GM23338 (cell line): ENCODE results near the gene GDPD4. TPM values are rescaled to one million over a fixed set of nuclear protein-coding genes. Genes with fewer than 3 reads are reported as not detected.

Experiments
- ATAC-seq: fragments of 200-7000 bp; cut with Tn5 transposase; 3 replicates; pipeline ENCODE4 v1.9.1; 2020
- DNase-seq: peaks from one replicate; pipeline ENCODE4 v3.0.0-alpha.2; 2015; ENCODE audit warnings: low spot score
- H2AFZ ChIP-seq: fragments of 200-600 bp; sonication (generic); 2 replicates; pipeline ENCODE4 v1.8.0; 2016; ENCODE audit warnings: antibody characterized with exemption, mild to moderate bottlenecking, moderate library complexity
- H3F3A ChIP-seq: fragments of 200-600 bp; sonication (generic); replicated peaks from 2 replicates; pipeline ENCODE4 v1.8.0; 2017; ENCODE audit warnings: antibody characterized with exemption, mixed run types, low read depth
- H3K27ac ChIP-seq: fragments of 200-600 bp; sonication (generic); 2 replicates; pipeline ENCODE4 v1.6.1; 2016; ENCODE audit warnings: low read depth
- H3K27me3 ChIP-seq: fragments of 200-600 bp; sonication (generic); 2 replicates; pipeline ENCODE4 v1.8.0; 2016; ENCODE audit warnings: mild to moderate bottlenecking, mixed run types, moderate library complexity; ENCODE audit not compliant: insufficient read depth
- H3K36me3 ChIP-seq: fragments of 200-600 bp; sonication (generic); 2 replicates; pipeline ENCODE4 v1.8.0; 2016; ENCODE audit warnings: mild to moderate bottlenecking; ENCODE audit not compliant: insufficient read depth
- H3K4me1 ChIP-seq: fragments of 200-600 bp; sonication (generic); 2 replicates; pipeline ENCODE4 v1.8.0; 2016; ENCODE audit warnings: mild to moderate bottlenecking, moderate library complexity; ENCODE audit not compliant: insufficient read depth
- H3K4me2 ChIP-seq: fragments of 200-600 bp; sonication (generic); 2 replicates; pipeline ENCODE4 v1.7.1; 2017; ENCODE audit warnings: mixed run types
- H3K4me3 ChIP-seq: fragments of 200-600 bp; sonication (generic); 2 replicates; pipeline ENCODE4 v1.6.1; 2016; ENCODE audit warnings: mixed run types
- H3K79me2 ChIP-seq: fragments of 200-600 bp; sonication (generic); replicated peaks from 2 replicates; pipeline ENCODE4 v1.8.0; 2017; ENCODE audit warnings: mild to moderate bottlenecking; ENCODE audit not compliant: insufficient read depth
- H3K9me2 ChIP-seq: fragments of 200-600 bp; sonication (generic); 2 replicates; pipeline ENCODE4 v1.8.0; 2017; ENCODE audit not compliant: insufficient read depth
- H4K20me1 ChIP-seq: fragments of 200-600 bp; sonication (generic); replicated peaks from 2 replicates; pipeline ENCODE4 v1.8.0; 2017; ENCODE audit warnings: mild to moderate bottlenecking; ENCODE audit not compliant: insufficient read depth
- H3K27ac Mint-ChIP-seq: 2 replicates; pipeline ENCODE4 v1.8.0; 2020; ENCODE audit warnings: inconsistent platforms, mild to moderate bottlenecking, moderate library complexity, mixed read lengths
- H3K27me3 Mint-ChIP-seq: 3 replicates; pipeline ENCODE4 v1.8.0; 2022; ENCODE audit warnings: low read depth, mild to moderate bottlenecking, moderate library complexity, mixed read lengths, inconsistent platforms; ENCODE audit not compliant: insufficient read depth, poor library complexity
- H3K36me3 Mint-ChIP-seq: 3 replicates; pipeline ENCODE4 v1.8.0; 2021; ENCODE audit warnings: low read depth, mild to moderate bottlenecking, inconsistent platforms, moderate library complexity, mixed read lengths
- H3K4me1 Mint-ChIP-seq: 3 replicates; pipeline ENCODE4 v1.8.0; 2020; ENCODE audit warnings: mild to moderate bottlenecking, inconsistent platforms, mixed read lengths
- H3K4me3 Mint-ChIP-seq: 3 replicates; pipeline ENCODE4 v1.8.0; 2021; ENCODE audit warnings: moderate library complexity, mild to moderate bottlenecking, inconsistent platforms, mixed read lengths
- H3K9me3 Mint-ChIP-seq: 3 replicates; pipeline ENCODE4 v1.8.0; 2020; ENCODE audit warnings: moderate library complexity, mild to moderate bottlenecking, inconsistent platforms, mixed read lengths
- CREB1 ChIP-seq: fragments of 250-450 bp; sonication (Bioruptor Pico); IDR thresholded peaks from 2 replicates; pipeline ENCODE4 v1.5.0; 2020; ENCODE audit warnings: low read depth, mild to moderate bottlenecking, moderate library complexity
- EZH2 ChIP-seq: fragments of 200-600 bp; sonication (generic); IDR thresholded peaks from one replicate; pipeline ENCODE4 v1.8.0; 2017; ENCODE audit warnings: antibody characterized with exemption, mild to moderate bottlenecking, low read depth; ENCODE audit not compliant: unreplicated experiment
- EZH2phosphoT487 ChIP-seq: fragments of 200-600 bp; sonication (generic); IDR thresholded peaks from one replicate; pipeline ENCODE4 v1.8.1; 2018; ENCODE audit warnings: antibody characterized with exemption; ENCODE audit not compliant: unreplicated experiment
- JUNB ChIP-seq: IDR thresholded peaks from one replicate; pipeline ENCODE4 v1.6.1; 2016; ENCODE audit warnings: antibody characterized with exemption; ENCODE audit not compliant: unreplicated experiment
- NANOG ChIP-seq: IDR thresholded peaks from 2 replicates; pipeline ENCODE4 v1.6.1; 2016; ENCODE audit warnings: antibody characterized with exemption, borderline replicate concordance
- POLR2AphosphoS5 ChIP-seq: IDR thresholded peaks from 2 replicates; pipeline ENCODE4 v1.6.1; 2016; ENCODE audit warnings: antibody characterized with exemption, low read depth
- REST ChIP-seq: IDR thresholded peaks from one replicate; pipeline ENCODE4 v1.6.1; 2018; ENCODE audit warnings: antibody characterized with exemption; ENCODE audit not compliant: unreplicated experiment
- ZNF114 ChIP-seq: fragments of 250-450 bp; sonication (Bioruptor Pico); IDR thresholded peaks from 2 replicates; pipeline ENCODE4 v1.5.0; 2020; ENCODE audit warnings: mild to moderate bottlenecking, moderate library complexity
- ZNF331 ChIP-seq: fragments of 250-450 bp; sonication (Bioruptor Pico); IDR thresholded peaks from 2 replicates; pipeline ENCODE4 v1.5.0; 2020; ENCODE audit warnings: low read depth, mild to moderate bottlenecking, moderate library complexity
- ZNF462 ChIP-seq: fragments of 250-450 bp; sonication (Bioruptor Pico); IDR thresholded peaks from 2 replicates; pipeline ENCODE4 v1.5.0; 2020; ENCODE audit warnings: mild to moderate bottlenecking, moderate library complexity
- polyA plus RNA-seq: library from polyadenylated mRNA; unstranded; fragments of >200 nt; fragmentation: Nextera tagmentation; extraction: Ambion mirVana; gene quantifications from 2 replicates; pipeline ENCODE4 v1.2.1, GENCODE V29; 2016
- total RNA-seq: library from RNA; depleted of rRNA; stranded (reverse); fragments of >200 nt; shearing (Covaris generic); gene quantifications from 2 replicates; pipeline ENCODE4 v1.2.3, GENCODE V29; 2014
- TF ChIP-seq, protein P1 (sequence below), 2 experiments: fragments of 200-600 bp in 1 of 2; sonication (generic) in 1 of 2; conservative IDR thresholded peaks; 2 replicates each; pipeline versions ENCODE4 v1.5.1 to v1.6.1; 2016 to 2017; ENCODE audit warnings: antibody characterized with exemption in 2 of 2, low read depth in 2 of 2, mild to moderate bottlenecking in 2 of 2, moderate library complexity in 1 of 2
- TF ChIP-seq, protein P2 (sequence below): IDR thresholded peaks from 2 replicates; pipeline ENCODE4 v1.6.1; 2016; ENCODE audit warnings: antibody characterized with exemption

GDPD4 gene
- total and polyA plus RNA-seq, 2 experiments from 2014 or later = not detected

GRCh38 chr11:77182542-77183430 is 118.7 kb downstream of the GDPD4 start:
- H3K4me2 ChIP-seq = no peak overlapping the region
- H3K79me2 ChIP-seq = no peaks in the 10 kb centered on the region
- ATAC-seq (no peak), DNase-seq (no peak)
- Mint-ChIP-seq H3K4me3 (no peak overlapping the region), H3K9me3 (peaks cover 5% of the 10 kb centered on the region; the same call in 2 of the 3 replicates), H3K27ac (no peak overlapping the region), H3K36me3 (no peaks in the 10 kb centered on the region; the same call in 2 of the 3 replicates), H3K27me3 (peaks cover 4% of the 10 kb centered on the region), H3K4me1 (peaks cover 4% of the 10 kb centered on the region; the same call in 2 of the 3 replicates)
- H4K20me1 ChIP-seq = no peaks in the 10 kb centered on the region
- TF ChIP-seq ZNF462 (CRISPR knock-in tag) (no peak), NANOG (no peak), EZH2 (no peak), ZNF114 (no peak), REST (no peak), JUNB (no peak), CREB1 (no peak), POLR2AphosphoS5 (no peak), EZH2phosphoT487 (no peak), ZNF331 (no peak)
- TF ChIP-seq, protein P1, sequence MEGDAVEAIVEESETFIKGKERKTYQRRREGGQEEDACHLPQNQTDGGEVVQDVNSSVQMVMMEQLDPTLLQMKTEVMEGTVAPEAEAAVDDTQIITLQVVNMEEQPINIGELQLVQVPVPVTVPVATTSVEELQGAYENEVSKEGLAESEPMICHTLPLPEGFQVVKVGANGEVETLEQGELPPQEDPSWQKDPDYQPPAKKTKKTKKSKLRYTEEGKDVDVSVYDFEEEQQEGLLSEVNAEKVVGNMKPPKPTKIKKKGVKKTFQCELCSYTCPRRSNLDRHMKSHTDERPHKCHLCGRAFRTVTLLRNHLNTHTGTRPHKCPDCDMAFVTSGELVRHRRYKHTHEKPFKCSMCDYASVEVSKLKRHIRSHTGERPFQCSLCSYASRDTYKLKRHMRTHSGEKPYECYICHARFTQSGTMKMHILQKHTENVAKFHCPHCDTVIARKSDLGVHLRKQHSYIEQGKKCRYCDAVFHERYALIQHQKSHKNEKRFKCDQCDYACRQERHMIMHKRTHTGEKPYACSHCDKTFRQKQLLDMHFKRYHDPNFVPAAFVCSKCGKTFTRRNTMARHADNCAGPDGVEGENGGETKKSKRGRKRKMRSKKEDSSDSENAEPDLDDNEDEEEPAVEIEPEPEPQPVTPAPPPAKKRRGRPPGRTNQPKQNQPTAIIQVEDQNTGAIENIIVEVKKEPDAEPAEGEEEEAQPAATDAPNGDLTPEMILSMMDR (conservative IDR thresholded peaks at IDR 0.05; ENCODE audit: low read depth in 2 of 2) = no peak
- TF ChIP-seq, protein P2, sequence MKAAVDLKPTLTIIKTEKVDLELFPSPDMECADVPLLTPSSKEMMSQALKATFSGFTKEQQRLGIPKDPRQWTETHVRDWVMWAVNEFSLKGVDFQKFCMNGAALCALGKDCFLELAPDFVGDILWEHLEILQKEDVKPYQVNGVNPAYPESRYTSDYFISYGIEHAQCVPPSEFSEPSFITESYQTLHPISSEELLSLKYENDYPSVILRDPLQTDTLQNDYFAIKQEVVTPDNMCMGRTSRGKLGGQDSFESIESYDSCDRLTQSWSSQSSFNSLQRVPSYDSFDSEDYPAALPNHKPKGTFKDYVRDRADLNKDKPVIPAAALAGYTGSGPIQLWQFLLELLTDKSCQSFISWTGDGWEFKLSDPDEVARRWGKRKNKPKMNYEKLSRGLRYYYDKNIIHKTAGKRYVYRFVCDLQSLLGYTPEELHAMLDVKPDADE = no peak
- H3K9me2 ChIP-seq = 0 out of 2 replicates have a peak, but pooled peaks cover 2% of the 10 kb centered on the region
- H3K27ac ChIP-seq = no peak overlapping the region
- no peak overlapping the region for H3K4me3 ChIP-seq
- no peaks in the 10 kb centered on the region for H3K27me3 ChIP-seq
- H3K4me1 ChIP-seq = peaks cover 4% of the 10 kb centered on the region; the same call in 1 of the 2 replicates
- H3K36me3 ChIP-seq = no peaks in the 10 kb centered on the region
- H2AFZ ChIP-seq = no peak overlapping the region
- no peaks in the 10 kb centered on the region; the same call in 1 of the 2 replicates for H3F3A ChIP-seq
